ENCODE measurements around the gene DIP2C. TPM values are rescaled to one million over a fixed set of nuclear protein-coding genes. Genes with fewer than 3 reads are reported as not detected.

The DIP2C gene
- total RNA-seq, 2 experiments from 2014 or later, result 1.6 to 1.7 TPM

DNA sequence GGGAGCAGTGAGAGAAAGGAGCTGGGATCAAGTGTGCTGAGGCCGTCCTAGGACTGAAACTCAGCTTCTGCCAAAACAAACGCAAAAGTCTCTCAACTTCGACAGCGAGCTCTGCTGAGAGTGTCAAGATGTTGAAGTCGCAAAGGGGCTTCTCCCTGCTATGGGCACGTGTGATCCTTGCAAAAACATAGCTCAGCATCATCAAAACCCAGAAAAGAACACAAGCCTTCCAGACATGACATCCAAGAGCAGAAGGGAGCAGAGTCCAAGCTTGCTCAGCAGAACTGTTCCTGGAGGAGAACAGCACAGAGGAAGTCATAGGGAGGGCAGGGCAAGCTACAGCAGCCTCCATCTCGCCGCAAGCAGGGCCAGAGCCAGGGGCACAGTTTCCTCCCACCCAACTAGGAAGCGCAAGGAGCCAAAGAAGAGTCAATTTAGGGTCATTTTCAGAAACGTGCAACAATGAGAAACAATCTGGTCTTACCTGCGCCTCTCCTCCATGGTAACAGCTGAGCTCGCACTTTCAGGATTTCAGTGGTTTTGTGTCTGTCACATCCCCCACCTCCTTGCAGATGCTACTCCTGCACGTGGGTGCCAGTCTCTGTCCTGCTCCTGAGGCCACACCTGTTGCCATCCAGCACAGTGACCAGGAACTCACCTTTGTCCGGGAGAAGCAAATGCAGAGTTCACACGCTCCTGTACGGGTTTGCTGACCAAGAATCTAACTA is 113.9 kb downstream of the DIP2C start:
- Mint-ChIP-seq H3K4me3 (no peak overlapping the region), H3K27me3 (peaks cover 14% of the 10 kb centered on the region), H3K27ac (no peak overlapping the region), H3K9me3 (peaks cover 2% of the 10 kb centered on the region), H3K36me3 (no peaks in the 10 kb centered on the region), H3K4me1 (no peaks in the 10 kb centered on the region)
- ATAC-seq (ENCODE audit: low read depth) (no peak), DNase-seq (no peak)
- POLR2A ChIA-PET, result no interaction called here

GRCh38 chr10:572696-573095 is 116.8 kb downstream of the DIP2C start:
- peaks cover 6% of the 10 kb centered on the region for H3K9me3 Mint-ChIP-seq
- H3K36me3 Mint-ChIP-seq, result no peaks in the 10 kb centered on the region
- ATAC-seq (ENCODE audit: low read depth), result no peak
- H3K27ac Mint-ChIP-seq, result no peak overlapping the region
- peaks cover 11% of the 10 kb centered on the region for H3K27me3 Mint-ChIP-seq
- POLR2A ChIA-PET, result no interaction called here
- H3K4me3 Mint-ChIP-seq, result no peak overlapping the region
- H3K4me1 Mint-ChIP-seq, result no peaks in the 10 kb centered on the region
- no peak for DNase-seq

DNA sequence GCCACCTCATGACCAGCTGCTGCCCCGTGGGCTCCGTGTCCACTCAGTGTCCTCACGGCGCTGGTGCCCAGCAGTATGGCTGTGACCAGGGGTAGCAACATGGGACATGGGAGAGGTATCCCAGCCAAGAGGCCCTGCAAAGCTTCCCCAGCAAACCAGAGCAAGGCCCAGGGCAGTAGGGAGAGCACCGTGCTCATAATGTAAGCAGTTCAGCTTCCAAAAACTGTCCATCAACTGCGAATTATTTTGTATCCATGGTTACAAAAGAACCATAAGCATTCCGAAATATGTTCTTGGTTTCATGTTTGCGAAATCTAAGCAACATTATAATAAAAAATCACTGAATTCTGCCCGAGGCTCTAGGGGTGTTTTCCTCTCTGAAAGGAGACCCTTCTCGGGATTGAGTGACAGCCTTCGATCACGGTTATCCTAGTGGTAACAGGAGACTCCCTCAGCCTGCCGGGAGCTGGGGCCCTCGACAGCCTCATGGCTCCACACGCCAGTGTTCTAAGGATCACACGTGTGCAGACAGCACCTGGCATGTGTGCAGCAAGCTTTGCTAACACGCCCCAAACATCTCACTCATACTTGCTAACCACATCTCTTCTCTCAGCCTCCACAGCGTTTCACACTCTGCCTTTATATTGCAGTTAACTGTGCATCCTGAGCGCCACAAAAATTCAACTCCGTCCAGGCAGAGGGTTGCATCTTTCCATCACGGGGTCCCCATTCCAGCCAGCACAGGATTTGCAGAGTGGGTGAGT is 117.6 kb downstream of the DIP2C start:
- Mint-ChIP-seq H3K4me1 (no peaks in the 10 kb centered on the region), H3K9me3 (peaks cover 6% of the 10 kb centered on the region), H3K4me3 (no peak overlapping the region), H3K27me3 (peaks cover 14% of the 10 kb centered on the region), H3K36me3 (no peaks in the 10 kb centered on the region), H3K27ac (no peak overlapping the region)
- no peak for DNase-seq
- POLR2A ChIA-PET, result no interaction called here
- no peak for ATAC-seq (ENCODE audit: low read depth)

GRCh38 chr10:571166-571565 is 118.3 kb downstream of the DIP2C start:
- Mint-ChIP-seq H3K27me3 (peaks cover 11% of the 10 kb centered on the region), H3K36me3 (no peaks in the 10 kb centered on the region), H3K4me3 (no peak overlapping the region), H3K4me1 (no peaks in the 10 kb centered on the region), H3K27ac (no peak overlapping the region), H3K9me3 (peaks cover 6% of the 10 kb centered on the region)
- DNase-seq, result no peak
- no peak for ATAC-seq (ENCODE audit: low read depth)
- POLR2A ChIA-PET, result no interaction called here

- Mint-ChIP-seq H3K4me1 (no peaks in the 10 kb centered on the region), H3K27me3 (peaks cover 11% of the 10 kb centered on the region), H3K9me3 (peaks cover 6% of the 10 kb centered on the region), H3K4me3 (no peak overlapping the region), H3K36me3 (no peaks in the 10 kb centered on the region), H3K27ac (no peak overlapping the region)
- DNase-seq (no peak), ATAC-seq (ENCODE audit: low read depth) (no peak)
- POLR2A ChIA-PET, result no interaction called here
Observed at GRCh38 chr10:570628-571163, 118.8 kb downstream of the DIP2C start.

GRCh38 chr10:569961-570627 is 119.4 kb downstream of the DIP2C start:
- no peaks in the 10 kb centered on the region for H3K36me3 Mint-ChIP-seq
- peaks cover 6% of the 10 kb centered on the region for H3K9me3 Mint-ChIP-seq
- POLR2A ChIA-PET, result no interaction called here
- no peaks in the 10 kb centered on the region for H3K4me1 Mint-ChIP-seq
- no peak overlapping the region for H3K4me3 Mint-ChIP-seq
- H3K27me3 Mint-ChIP-seq, result peaks cover 11% of the 10 kb centered on the region
- no peak for DNase-seq
- ATAC-seq (ENCODE audit: low read depth), result no peak
- H3K27ac Mint-ChIP-seq, result no peak overlapping the region

DNA sequence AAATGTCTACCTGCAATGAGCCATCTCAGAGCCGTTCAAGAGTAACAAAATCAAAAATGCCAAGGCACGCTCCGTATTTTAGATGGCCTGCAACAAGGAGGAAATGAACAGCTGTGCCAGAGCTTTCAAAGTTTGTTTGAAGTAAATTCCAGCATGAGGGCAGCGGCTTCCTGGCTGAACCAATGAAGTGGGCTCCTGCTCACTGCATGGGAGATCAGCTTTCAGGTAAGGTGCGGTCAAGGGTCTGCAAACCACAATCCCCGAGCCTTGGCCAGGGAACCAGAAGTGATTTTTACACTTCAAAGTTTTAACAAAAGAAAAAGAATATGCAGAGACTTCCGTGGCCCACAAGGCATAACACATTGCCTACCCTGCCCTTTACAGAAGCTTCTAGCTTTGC is 120.6 kb downstream of the DIP2C start:
- no peak for ATAC-seq (ENCODE audit: low read depth)
- POLR2A ChIA-PET, result no interaction called here
- Mint-ChIP-seq H3K27ac (no peak overlapping the region), H3K4me3 (no peak overlapping the region), H3K4me1 (no peaks in the 10 kb centered on the region), H3K9me3 (peaks cover 6% of the 10 kb centered on the region), H3K36me3 (no peaks in the 10 kb centered on the region), H3K27me3 (peaks cover 7% of the 10 kb centered on the region)
- DNase-seq, result no peak

DNA sequence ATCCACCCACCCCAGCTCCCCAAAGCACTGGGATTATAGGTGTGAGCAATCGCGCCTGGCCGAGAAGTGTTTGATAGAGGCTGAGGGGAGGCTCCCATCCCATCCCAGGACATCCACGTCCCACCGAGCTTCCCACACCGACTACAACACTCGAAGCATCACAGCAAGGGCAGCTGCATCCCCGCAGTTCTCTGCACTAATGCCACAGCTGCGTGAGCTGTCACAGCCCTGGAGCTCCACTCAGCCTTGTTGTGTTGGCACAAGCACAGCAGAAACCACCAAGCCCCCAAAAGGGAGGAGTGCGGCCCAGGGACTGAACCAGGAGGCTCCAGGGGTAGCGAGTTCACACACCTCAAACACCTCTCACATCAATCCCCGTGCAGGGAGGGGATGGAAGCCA is 121.6 kb downstream of the DIP2C start:
- Mint-ChIP-seq H3K27me3 (peaks cover 7% of the 10 kb centered on the region), H3K4me3 (no peak overlapping the region), H3K36me3 (no peaks in the 10 kb centered on the region), H3K9me3 (peaks cover 6% of the 10 kb centered on the region), H3K27ac (no peak overlapping the region), H3K4me1 (no peaks in the 10 kb centered on the region)
- no peak for ATAC-seq (ENCODE audit: low read depth)
- POLR2A ChIA-PET, result no interaction called here
- DNase-seq, result no peak

- ATAC-seq (ENCODE audit: low read depth) (no peak), DNase-seq (no peak)
- H3K36me3 Mint-ChIP-seq, result no peaks in the 10 kb centered on the region
- no peaks in the 10 kb centered on the region for H3K4me1 Mint-ChIP-seq
- no peak overlapping the region for H3K4me3 Mint-ChIP-seq
- POLR2A ChIA-PET, result no interaction called here
- no peak overlapping the region for H3K27ac Mint-ChIP-seq
- peaks cover 4% of the 10 kb centered on the region for H3K27me3 Mint-ChIP-seq
- peaks cover 6% of the 10 kb centered on the region for H3K9me3 Mint-ChIP-seq
Observed at GRCh38 chr10:566241-566885, 123.1 kb downstream of the DIP2C start.

- H3K27ac Mint-ChIP-seq, result no peak overlapping the region
- POLR2A ChIA-PET, result no interaction called here
- no peaks in the 10 kb centered on the region for H3K4me1 Mint-ChIP-seq
- ATAC-seq (ENCODE audit: low read depth), result no peak
- H3K9me3 Mint-ChIP-seq, result peaks cover 6% of the 10 kb centered on the region
- no peak overlapping the region for H3K4me3 Mint-ChIP-seq
- H3K36me3 Mint-ChIP-seq, result no peaks in the 10 kb centered on the region
- DNase-seq, result no peak
- H3K27me3 Mint-ChIP-seq, result peaks cover 4% of the 10 kb centered on the region
Observed at GRCh38 chr10:565676-566075, 123.8 kb downstream of the DIP2C start.

DNA sequence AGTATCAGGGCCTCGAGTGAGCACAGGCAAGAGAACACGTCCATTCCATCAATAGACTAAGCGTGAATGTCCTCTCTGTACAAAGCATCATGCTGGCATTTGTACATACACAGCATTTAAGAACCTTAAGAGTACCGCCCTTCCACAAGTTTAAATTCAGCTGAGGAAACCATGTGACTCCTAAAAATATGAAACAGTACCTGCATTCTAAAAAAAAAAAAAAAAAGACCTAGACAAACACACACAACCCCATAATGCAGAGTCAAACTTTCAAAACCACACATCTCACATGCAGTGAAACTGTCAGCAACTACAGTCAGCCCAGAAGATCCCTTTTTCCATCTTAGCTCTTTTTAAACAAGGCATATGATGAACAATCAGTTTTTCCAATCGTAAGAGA is 124.3 kb downstream of the DIP2C start:
- ATAC-seq (ENCODE audit: low read depth) (no peak), DNase-seq (no peak)
- Mint-ChIP-seq H3K9me3 (peaks cover 3% of the 10 kb centered on the region), H3K4me1 (no peaks in the 10 kb centered on the region), H3K4me3 (no peak overlapping the region), H3K27ac (no peak overlapping the region), H3K27me3 (peaks cover 4% of the 10 kb centered on the region), H3K36me3 (no peaks in the 10 kb centered on the region)
- POLR2A ChIA-PET, result no interaction called here

GRCh38 chr10:563827-564226 is 125.6 kb downstream of the DIP2C start:
- DNase-seq (no peak), ATAC-seq (ENCODE audit: low read depth) (no peak)
- Mint-ChIP-seq H3K4me3 (no peak overlapping the region), H3K36me3 (no peaks in the 10 kb centered on the region), H3K9me3 (peaks cover 2% of the 10 kb centered on the region), H3K27me3 (peaks cover 4% of the 10 kb centered on the region), H3K27ac (no peak overlapping the region), H3K4me1 (no peaks in the 10 kb centered on the region)
- POLR2A ChIA-PET, result no interaction called here

GRCh38 chr10:562142-562541 is 127.3 kb downstream of the DIP2C start:
- no peak overlapping the region for H3K27ac Mint-ChIP-seq
- DNase-seq, result no peak
- no peaks in the 10 kb centered on the region for H3K9me3 Mint-ChIP-seq
- H3K27me3 Mint-ChIP-seq, result peaks cover under 1% of the 10 kb centered on the region
- no peak overlapping the region for H3K4me3 Mint-ChIP-seq
- H3K4me1 Mint-ChIP-seq, result no peaks in the 10 kb centered on the region
- no peak for ATAC-seq (ENCODE audit: low read depth)
- POLR2A ChIA-PET, result no interaction called here
- no peaks in the 10 kb centered on the region for H3K36me3 Mint-ChIP-seq

Measured in activated naive CD8-positive, alpha-beta T cell treated with anti-CD3 and anti-CD28 coated beads, Interleukin-2, amount 10 ng/mL, durations not matched to agents 7 days and 5 days (primary cell).